WTC11 (cell line): Measurements from ENCODE around the gene TRIM45. TPM values are rescaled to one million over a fixed set of nuclear protein-coding genes. Genes with fewer than 3 reads are reported as not detected.

Source experiments
- ATAC-seq: fragments of 200-7000 bp; cut with Tn5 transposase; 2 replicates; pipeline ENCODE4 v1.10.0; 2021; ENCODE audit warnings: mild to moderate bottlenecking, moderate library complexity
- CTCF ChIA-PET: fragments of 300-600 bp; sonication (Branson Sonifier 250); formaldehyde crosslinking; loops from one replicate; lab custom pipeline; 2021; ENCODE audit warnings: antibody characterized with exemption; lab: Charles Lee
- POLR2A ChIA-PET: fragments of 350-600 bp; sonication (Branson Sonifier 250); formaldehyde crosslinking; loops from one replicate; lab custom pipeline; 2021; ENCODE audit warnings: antibody characterized with exemption; lab: Charles Lee
- DNase-seq: peaks from one replicate; pipeline ENCODE4 v3.0.0; 2021; ENCODE audit warnings: low spot score
- H3K27ac Mint-ChIP-seq: 2 replicates; pipeline ENCODE4 v1.8.0; 2021; ENCODE audit warnings: mixed read lengths
- H3K27me3 Mint-ChIP-seq: 2 replicates; pipeline ENCODE4 v1.8.0; 2021; ENCODE audit warnings: low read depth, mild to moderate bottlenecking, moderate library complexity, mixed read lengths
- H3K36me3 Mint-ChIP-seq: 2 replicates; pipeline ENCODE4 v1.8.0; 2021; ENCODE audit warnings: mixed read lengths
- H3K4me1 Mint-ChIP-seq: 2 replicates; pipeline ENCODE4 v1.8.0; 2022; ENCODE audit warnings: mixed read lengths
- H3K4me3 Mint-ChIP-seq: 2 replicates; pipeline ENCODE4 v1.8.0; 2021; ENCODE audit warnings: mild to moderate bottlenecking, moderate library complexity, mixed read lengths
- H3K9me3 Mint-ChIP-seq: 2 replicates; pipeline ENCODE4 v1.8.0; 2021; ENCODE audit warnings: mixed read lengths
- ATF1 ChIP-seq: sonication (generic); formaldehyde crosslinking; IDR thresholded peaks from 2 replicates; pipeline ENCODE4 v1.8.1; 2023; ENCODE audit warnings: mild to moderate bottlenecking, moderate library complexity, missing genetic modification reagents
- CREB1 ChIP-seq: sonication (generic); formaldehyde crosslinking; IDR thresholded peaks from 2 replicates; pipeline ENCODE4 v1.8.0; 2023; ENCODE audit warnings: mild to moderate bottlenecking, missing genetic modification reagents
- ETV6 ChIP-seq: sonication (generic); formaldehyde crosslinking; IDR thresholded peaks from 2 replicates; pipeline ENCODE4 v1.8.1; 2022; ENCODE audit warnings: mild to moderate bottlenecking, missing genetic modification reagents
- FOXJ3 ChIP-seq: sonication (generic); formaldehyde crosslinking; IDR thresholded peaks from 2 replicates; pipeline ENCODE4 v1.9.0; 2021; ENCODE audit warnings: missing genetic modification reagents, mild to moderate bottlenecking, borderline replicate concordance
- IRF2 ChIP-seq: sonication (generic); formaldehyde crosslinking; IDR thresholded peaks from 2 replicates; pipeline ENCODE4 v1.8.0; 2022; ENCODE audit warnings: low read depth, missing genetic modification reagents, borderline replicate concordance
- JAZF1 ChIP-seq: fragments of 250-450 bp; sonication (Bioruptor Pico); IDR thresholded peaks from 2 replicates; pipeline ENCODE4 v1.9.0; 2021; ENCODE audit warnings: moderate library complexity, mild to moderate bottlenecking, inconsistent platforms
- KAT7 ChIP-seq: sonication (generic); formaldehyde crosslinking; IDR thresholded peaks from 2 replicates; pipeline ENCODE4 v1.8.1; 2023; ENCODE audit warnings: missing genetic modification reagents, mild to moderate bottlenecking, borderline replicate concordance
- MYBL2 ChIP-seq: sonication (generic); formaldehyde crosslinking; IDR thresholded peaks from 2 replicates; pipeline ENCODE4 v1.8.1; 2023; ENCODE audit warnings: mild to moderate bottlenecking, moderate library complexity, missing genetic modification reagents
- NFE2L1 ChIP-seq: sonication (generic); formaldehyde crosslinking; IDR thresholded peaks from 2 replicates; pipeline ENCODE4 v1.8.1; 2023; ENCODE audit warnings: missing genetic modification reagents
- NR2C2 ChIP-seq: sonication (generic); formaldehyde crosslinking; IDR thresholded peaks from 2 replicates; pipeline ENCODE4 v1.8.0; 2022; ENCODE audit warnings: mild to moderate bottlenecking, missing genetic modification reagents
- OVOL2 ChIP-seq: fragments of 250-450 bp; sonication (Bioruptor Pico); IDR thresholded peaks from 2 replicates; pipeline ENCODE4 v1.9.0; 2021; ENCODE audit warnings: mild to moderate bottlenecking, borderline replicate concordance
- SMAD3 ChIP-seq: sonication (generic); formaldehyde crosslinking; IDR thresholded peaks from 2 replicates; pipeline ENCODE4 v1.8.0; 2022; ENCODE audit warnings: missing genetic modification reagents, mild to moderate bottlenecking, borderline replicate concordance
- TP53 ChIP-seq: sonication (generic); formaldehyde crosslinking; IDR thresholded peaks from 2 replicates; pipeline ENCODE4 v1.8.1; 2023; ENCODE audit warnings: mild to moderate bottlenecking, missing genetic modification reagents
- ZNF219 ChIP-seq: sonication (generic); formaldehyde crosslinking; IDR thresholded peaks from 2 replicates; pipeline ENCODE4 v1.8.0; 2023; ENCODE audit warnings: missing genetic modification reagents, mild to moderate bottlenecking, borderline replicate concordance
- ZNF263 ChIP-seq: sonication (generic); formaldehyde crosslinking; IDR thresholded peaks from 2 replicates; pipeline ENCODE4 v1.8.1; 2022; ENCODE audit warnings: low read depth, mild to moderate bottlenecking, moderate library complexity, missing genetic modification reagents
- ZNF423 ChIP-seq: fragments of 250-450 bp; sonication (Bioruptor Pico); IDR thresholded peaks from 2 replicates; pipeline ENCODE4 v2.1.2; 2022; ENCODE audit warnings: mild to moderate bottlenecking, moderate library complexity
- ZNF512 ChIP-seq: sonication (generic); formaldehyde crosslinking; IDR thresholded peaks from 2 replicates; pipeline ENCODE4 v1.8.1; 2022; ENCODE audit warnings: missing genetic modification reagents, borderline replicate concordance
- total RNA-seq: library from RNA; stranded (reverse); gene quantifications from 3 replicates; pipeline ENCODE4 v1.2.3, GENCODE V29; 2021
- TF ChIP-seq, protein P1 (sequence below): sonication (generic); formaldehyde crosslinking; IDR thresholded peaks from 2 replicates; pipeline ENCODE4 v1.8.1; 2023; ENCODE audit warnings: mild to moderate bottlenecking, missing genetic modification reagents
- TF ChIP-seq, protein P2 (sequence below): fragments of 250-450 bp; sonication (Bioruptor Pico); IDR thresholded peaks from 2 replicates; pipeline ENCODE4 v1.9.0; 2021; ENCODE audit warnings: mild to moderate bottlenecking
- TF ChIP-seq, protein P3 (sequence below): sonication (generic); formaldehyde crosslinking; IDR thresholded peaks from 2 replicates; pipeline ENCODE4 v1.8.0; 2022; ENCODE audit warnings: mild to moderate bottlenecking, missing genetic modification reagents
- TF ChIP-seq, protein P4 (sequence below): sonication (generic); formaldehyde crosslinking; IDR thresholded peaks from 2 replicates; pipeline ENCODE4 v1.8.1; 2022; ENCODE audit warnings: mild to moderate bottlenecking, moderate library complexity, missing genetic modification reagents

Gene TRIM45
- total RNA-seq, 1 experiment from 2014 or later = 11.8 TPM

GRCh38 chr1:117087686-117088085 is 33.9 kb downstream of the TRIM45 start:
- DNase-seq = no peak
- Mint-ChIP-seq H3K9me3 (no peaks in the 10 kb centered on the region), H3K27me3 (no peaks in the 10 kb centered on the region), H3K4me3 (no peak overlapping the region)
- CTCF ChIA-PET = no interaction called here
- TF ChIP-seq JAZF1 (CRISPR knock-in tag) (no peak), FOXJ3 (CRISPR knock-in tag) (no peak), ZNF423 (CRISPR knock-in tag) (no peak), KAT7 (CRISPR knock-in tag) (no peak), NR2C2 (no peak), NFE2L1 (CRISPR knock-in tag) (no peak), ETV6 (no peak), ZNF219 (CRISPR knock-in tag) (no peak), SMAD3 (no peak), MYBL2 (CRISPR knock-in tag) (no peak)
- TF ChIP-seq, protein P1, sequence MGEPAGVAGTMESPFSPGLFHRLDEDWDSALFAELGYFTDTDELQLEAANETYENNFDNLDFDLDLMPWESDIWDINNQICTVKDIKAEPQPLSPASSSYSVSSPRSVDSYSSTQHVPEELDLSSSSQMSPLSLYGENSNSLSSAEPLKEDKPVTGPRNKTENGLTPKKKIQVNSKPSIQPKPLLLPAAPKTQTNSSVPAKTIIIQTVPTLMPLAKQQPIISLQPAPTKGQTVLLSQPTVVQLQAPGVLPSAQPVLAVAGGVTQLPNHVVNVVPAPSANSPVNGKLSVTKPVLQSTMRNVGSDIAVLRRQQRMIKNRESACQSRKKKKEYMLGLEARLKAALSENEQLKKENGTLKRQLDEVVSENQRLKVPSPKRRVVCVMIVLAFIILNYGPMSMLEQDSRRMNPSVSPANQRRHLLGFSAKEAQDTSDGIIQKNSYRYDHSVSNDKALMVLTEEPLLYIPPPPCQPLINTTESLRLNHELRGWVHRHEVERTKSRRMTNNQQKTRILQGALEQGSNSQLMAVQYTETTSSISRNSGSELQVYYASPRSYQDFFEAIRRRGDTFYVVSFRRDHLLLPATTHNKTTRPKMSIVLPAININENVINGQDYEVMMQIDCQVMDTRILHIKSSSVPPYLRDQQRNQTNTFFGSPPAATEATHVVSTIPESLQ = no peak
- TF ChIP-seq, protein P2, sequence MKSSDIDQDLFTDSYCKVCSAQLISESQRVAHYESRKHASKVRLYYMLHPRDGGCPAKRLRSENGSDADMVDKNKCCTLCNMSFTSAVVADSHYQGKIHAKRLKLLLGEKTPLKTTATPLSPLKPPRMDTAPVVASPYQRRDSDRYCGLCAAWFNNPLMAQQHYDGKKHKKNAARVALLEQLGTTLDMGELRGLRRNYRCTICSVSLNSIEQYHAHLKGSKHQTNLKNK (CRISPR knock-in tag) = no peak
- TF ChIP-seq, protein P3, sequence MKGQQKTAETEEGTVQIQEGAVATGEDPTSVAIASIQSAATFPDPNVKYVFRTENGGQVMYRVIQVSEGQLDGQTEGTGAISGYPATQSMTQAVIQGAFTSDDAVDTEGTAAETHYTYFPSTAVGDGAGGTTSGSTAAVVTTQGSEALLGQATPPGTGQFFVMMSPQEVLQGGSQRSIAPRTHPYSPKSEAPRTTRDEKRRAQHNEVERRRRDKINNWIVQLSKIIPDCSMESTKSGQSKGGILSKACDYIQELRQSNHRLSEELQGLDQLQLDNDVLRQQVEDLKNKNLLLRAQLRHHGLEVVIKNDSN = no peak
- TF ChIP-seq, all 79 proteins: peak for 0
- peaks cover 58% of the 10 kb centered on the region for H3K36me3 Mint-ChIP-seq
- peaks cover 11% of the 10 kb centered on the region for H3K4me1 Mint-ChIP-seq
- POLR2A ChIA-PET = no interaction called here
- ATAC-seq = no peak
- H3K27ac Mint-ChIP-seq = no peak overlapping the region; the same call in 1 of the 2 replicates

GRCh38 chr1:117084231-117084630 is 37.3 kb downstream of the TRIM45 start:
- ATAC-seq = no peak
- peaks cover 52% of the 10 kb centered on the region for H3K36me3 Mint-ChIP-seq
- H3K4me3 Mint-ChIP-seq = no peak overlapping the region
- no peak for DNase-seq
- no peaks in the 10 kb centered on the region for H3K27me3 Mint-ChIP-seq
- no peak overlapping the region for H3K27ac Mint-ChIP-seq
- H3K4me1 Mint-ChIP-seq = peaks cover 8% of the 10 kb centered on the region
- TF ChIP-seq TP53 (CRISPR knock-in tag) (no peak), CREB1 (CRISPR knock-in tag) (no peak), ATF1 (CRISPR knock-in tag) (no peak), OVOL2 (no peak), KAT7 (CRISPR knock-in tag) (no peak), IRF2 (CRISPR knock-in tag) (no peak), ZNF512 (CRISPR knock-in tag) (no peak), ZNF263 (CRISPR knock-in tag) (no peak)
- TF ChIP-seq, protein P4, sequence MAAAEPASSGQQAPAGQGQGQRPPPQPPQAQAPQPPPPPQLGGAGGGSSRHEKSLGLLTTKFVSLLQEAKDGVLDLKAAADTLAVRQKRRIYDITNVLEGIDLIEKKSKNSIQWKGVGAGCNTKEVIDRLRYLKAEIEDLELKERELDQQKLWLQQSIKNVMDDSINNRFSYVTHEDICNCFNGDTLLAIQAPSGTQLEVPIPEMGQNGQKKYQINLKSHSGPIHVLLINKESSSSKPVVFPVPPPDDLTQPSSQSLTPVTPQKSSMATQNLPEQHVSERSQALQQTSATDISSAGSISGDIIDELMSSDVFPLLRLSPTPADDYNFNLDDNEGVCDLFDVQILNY (CRISPR knock-in tag) = no peak
- TF ChIP-seq, all 79 proteins: peak for 0
- ChIA-PET POLR2A (no interaction called here), CTCF (interaction anchor here (2.0 kb wide), 1 partner anchor 200 kb away, joined by 4 read pairs; no protein-coding TSS in a partner anchor)
- H3K9me3 Mint-ChIP-seq = no peaks in the 10 kb centered on the region
